Hypothalamus (tissue), 51 donors: ENCODE measurements around the gene IFNAR1.
"Not testable (repeated sequence)": the region's sequence is repeated elsewhere in the genome, so short reads cannot be mapped to it uniquely, and the experiment has no call there.

ENCODE experiments used
- DNase-seq, 51 donors: peaks; one replicate each; lab custom pipeline; 2025; lab: John Stamatoyannopoulos, UW

IFNAR1 gene

DNA sequence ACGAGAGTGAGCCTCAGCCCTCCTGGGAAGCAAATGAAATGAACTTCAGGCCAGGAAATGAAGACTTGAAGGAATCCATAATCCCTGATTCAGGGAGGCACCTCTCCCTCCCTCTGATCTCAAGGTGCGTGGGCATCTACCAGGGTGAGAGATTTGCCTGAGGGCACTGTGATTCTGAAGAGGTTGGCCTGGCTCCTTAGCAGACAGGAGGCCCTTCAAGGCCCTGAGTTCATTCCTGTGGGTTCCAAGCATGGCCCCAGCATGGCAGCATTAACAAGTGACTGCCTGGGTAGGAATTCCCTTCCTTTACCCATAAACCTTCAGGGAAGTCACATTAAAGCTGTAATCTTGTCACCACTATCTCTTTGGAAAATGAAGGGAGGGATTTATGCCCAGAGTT lies 48.7 kb downstream of the IFNAR1 start:
- no peak for DNase-seq

- DNase-seq, result no peak
Measured at GRCh38 chr21:33374080-33374449, 49.3 kb downstream of the IFNAR1 start.

DNA sequence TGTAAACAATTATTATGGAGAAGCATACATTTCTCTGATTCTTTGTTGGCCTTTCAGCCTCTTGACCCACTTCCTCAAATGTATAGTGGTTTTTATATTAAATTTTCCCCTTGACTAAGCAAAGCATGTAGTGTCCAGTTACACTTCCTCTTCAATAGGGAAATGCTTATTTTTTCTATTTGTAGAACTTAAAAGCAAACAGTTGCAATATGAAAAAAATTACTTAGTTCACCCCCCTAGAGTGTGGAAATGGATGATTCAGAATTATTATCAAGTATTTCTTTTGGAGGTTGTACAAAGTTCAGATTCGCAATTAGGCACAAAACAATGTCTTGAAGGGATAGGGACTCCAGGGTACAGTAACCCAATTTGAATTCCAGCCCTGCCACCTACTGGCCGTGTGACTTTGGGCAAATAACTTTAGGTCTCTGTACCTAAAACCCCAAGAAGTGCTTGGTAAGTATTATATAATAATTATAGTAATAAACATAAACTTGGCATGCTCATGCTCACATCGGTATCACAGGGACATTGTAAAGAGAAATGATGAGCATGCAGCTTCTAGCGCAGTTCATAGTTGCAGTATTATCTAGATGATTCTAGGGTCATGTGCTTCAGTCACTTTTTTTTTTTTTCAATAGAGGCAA lies 49.8 kb downstream of the IFNAR1 start:
- DNase-seq, result peak in 9 of 51 donors; percentile 2 to 46 (median 18)

- no peak for DNase-seq
Measured at GRCh38 chr21:33375101-33375644, 50.4 kb downstream of the IFNAR1 start.

DNA sequence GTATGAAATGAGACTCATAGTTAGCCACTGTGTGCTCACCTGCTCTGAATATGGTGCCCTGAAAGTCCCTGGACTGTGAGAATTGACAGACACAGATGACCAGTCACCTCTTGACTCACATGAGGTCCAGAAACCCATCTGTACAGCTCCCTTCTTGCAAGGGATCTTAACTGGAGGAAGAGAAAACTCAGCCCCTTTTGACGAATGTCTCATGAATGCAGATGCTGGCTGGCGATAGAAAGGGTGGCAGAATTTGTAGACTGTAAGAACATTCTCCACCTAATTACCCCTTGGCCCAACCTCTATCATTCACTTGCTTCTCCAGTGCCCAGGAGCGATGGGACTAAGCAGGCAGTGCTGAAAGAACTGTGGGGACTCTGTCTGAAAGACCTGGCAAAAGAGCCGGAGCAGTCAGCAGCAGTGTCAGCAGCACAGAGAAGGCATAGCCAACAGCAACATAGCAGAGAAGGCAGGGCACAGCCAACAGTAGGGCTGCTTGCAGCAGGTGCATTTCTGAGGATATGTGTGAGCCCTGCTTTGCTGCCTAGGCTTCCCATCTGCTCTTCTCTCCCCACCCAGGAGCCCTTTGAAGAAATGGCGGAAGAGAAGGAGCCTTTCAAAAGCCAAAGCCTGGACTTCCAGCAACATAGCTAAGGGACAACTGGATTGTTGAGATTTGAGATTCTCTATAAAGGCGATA lies 52.6 kb downstream of the IFNAR1 start:
- DNase-seq, result peak in 6 of 51 donors; percentile 6 to 17 (median 12)

- no peak for DNase-seq
Measured at GRCh38 chr21:33378081-33378480, 53.3 kb downstream of the IFNAR1 start.

DNA sequence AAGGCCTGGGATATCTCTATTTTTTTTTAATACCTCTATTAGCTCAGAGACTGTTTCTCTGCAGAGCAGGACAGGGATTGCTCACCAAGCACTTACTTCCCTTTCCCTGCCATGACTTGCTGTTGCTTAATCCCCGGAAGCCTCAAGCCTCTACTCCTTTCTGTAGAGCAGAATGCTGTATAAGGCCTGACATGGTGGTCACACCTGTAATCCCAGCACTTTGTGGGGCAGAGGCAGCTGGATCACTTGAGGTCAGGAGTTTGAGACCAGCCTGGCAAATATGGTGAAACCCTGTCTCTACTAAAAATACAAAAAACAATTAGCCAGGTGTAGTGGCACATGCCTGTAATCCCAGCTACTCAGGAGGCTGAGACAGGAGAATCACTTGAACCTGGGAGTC lies 55.2 kb downstream of the IFNAR1 start:
- peak in 2 of 51 donors; percentile 8 to 11 for DNase-seq

DNA sequence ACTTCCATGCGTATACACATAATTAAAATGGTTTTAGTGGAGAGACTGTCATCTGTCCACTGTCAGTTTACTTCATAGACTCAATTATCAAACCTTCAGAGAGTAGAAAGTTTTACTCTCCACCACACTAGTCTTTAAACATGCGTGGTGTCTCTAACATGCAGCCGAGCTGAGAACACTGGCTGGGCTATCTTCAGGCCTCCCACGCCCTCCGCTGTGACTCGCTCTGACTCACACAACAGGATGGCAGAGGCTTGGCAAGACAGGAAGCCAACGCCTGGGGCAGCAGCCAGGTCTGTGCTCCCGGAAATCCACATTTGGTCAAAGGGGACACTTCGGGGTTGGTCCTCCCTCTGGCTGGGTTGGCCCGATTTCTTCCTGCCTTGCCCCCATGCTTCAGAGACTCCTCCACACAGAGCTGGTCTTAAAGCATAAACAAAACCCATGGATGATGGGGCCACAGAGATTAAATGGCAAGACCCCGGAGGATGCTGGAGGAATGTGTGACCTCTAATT lies 55.8 kb downstream of the IFNAR1 start:
- peak in 39 of 51 donors; percentile 8 to 88 (median 57) for DNase-seq

DNA sequence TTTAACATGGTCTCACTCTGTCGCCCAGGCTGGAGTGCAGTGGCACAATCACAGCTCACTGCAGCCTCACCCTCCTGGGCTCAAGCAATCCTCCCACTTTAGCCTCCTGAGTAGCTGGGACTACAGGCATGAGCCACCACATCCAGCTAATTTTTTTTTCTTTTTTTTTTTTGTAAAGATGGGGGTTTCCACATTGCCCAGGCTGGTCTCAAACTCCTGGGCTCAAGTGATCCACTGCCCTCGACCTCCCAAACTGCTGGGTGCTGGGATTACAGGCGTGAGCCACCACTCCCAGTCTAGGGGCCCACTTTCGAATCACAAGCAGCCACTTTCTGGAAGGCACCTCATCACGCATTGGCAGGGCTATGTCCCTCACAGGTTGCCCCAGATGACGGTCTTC lies 56.6 kb downstream of the IFNAR1 start:
- not testable (repeated sequence) for DNase-seq

- DNase-seq, result peak in 8 of 51 donors; percentile 7 to 18 (median 10)
Measured at GRCh38 chr21:33383056-33383888, 58.5 kb downstream of the IFNAR1 start.

DNA sequence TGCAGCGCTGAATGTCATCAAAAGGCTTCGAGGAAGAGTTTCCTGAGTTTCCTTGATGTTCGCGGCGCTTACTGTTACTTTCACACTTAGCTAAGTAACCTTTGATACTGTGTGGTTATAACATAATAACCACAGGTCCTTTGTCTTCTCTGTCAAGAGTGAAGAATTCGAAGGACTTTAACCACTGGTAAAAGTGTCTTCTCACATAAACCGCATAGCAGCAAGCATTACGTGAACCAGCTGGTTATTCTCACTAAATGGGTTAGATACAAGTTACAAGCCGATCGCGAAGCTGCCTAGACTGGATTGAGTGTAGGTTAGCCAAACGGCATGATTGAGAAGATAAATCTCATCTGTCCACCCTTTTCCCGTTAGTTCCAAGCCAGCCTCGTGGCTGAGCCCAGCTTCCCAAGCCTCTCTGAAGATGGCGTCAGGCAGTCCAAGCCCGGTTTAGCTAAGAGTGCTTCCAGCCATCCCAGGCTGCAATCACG lies 60.1 kb downstream of the IFNAR1 start:
- DNase-seq, result no peak

GRCh38 chr21:33386222-33386784 lies 61.5 kb downstream of the IFNAR1 start:
- DNase-seq, result no peak

GRCh38 chr21:33387294-33387693 lies 62.5 kb downstream of the IFNAR1 start:
- no peak for DNase-seq

- DNase-seq, result no peak
Measured at GRCh38 chr21:33388188-33388587, 63.4 kb downstream of the IFNAR1 start.

DNA sequence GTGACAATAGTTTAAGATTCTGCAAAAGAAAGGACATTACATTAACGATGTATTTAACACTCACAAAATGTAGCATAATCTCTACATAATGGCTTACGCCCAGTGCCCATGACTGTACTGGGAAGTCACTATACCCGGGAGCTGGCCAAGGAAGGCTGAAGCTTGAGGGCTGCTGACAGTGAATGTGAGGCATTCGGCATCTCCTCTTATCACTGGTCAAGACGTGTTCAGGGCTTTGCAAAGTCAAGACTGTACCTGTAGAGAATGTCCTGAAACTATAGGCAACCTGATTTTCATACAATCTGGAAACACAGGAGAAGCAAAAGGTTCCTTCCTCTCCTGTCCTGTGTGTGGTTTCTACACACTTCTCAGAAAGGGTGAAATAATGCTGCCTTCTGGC lies 65.7 kb downstream of the IFNAR1 start:
- DNase-seq, result no peak

DNA sequence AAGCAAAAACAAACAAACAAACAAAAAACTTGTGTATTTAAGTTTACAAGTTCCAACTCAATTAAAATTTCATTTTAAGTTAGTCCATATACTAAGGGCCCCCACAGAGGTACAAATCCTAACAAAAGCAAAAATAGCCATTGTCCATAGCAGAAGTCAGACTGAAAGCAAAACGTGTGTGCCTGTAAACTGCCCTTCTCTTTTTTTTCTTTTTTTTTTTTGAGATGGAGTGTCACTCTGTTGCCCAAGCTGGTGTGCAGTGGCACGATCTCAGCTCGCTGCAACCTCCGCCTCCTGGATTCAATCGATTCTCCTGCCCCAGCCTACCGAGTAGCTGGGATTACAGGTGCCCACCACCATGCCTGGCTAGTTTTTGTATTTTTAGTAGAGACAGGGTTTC lies 66.9 kb downstream of the IFNAR1 start:
- DNase-seq, result no peak

DNA sequence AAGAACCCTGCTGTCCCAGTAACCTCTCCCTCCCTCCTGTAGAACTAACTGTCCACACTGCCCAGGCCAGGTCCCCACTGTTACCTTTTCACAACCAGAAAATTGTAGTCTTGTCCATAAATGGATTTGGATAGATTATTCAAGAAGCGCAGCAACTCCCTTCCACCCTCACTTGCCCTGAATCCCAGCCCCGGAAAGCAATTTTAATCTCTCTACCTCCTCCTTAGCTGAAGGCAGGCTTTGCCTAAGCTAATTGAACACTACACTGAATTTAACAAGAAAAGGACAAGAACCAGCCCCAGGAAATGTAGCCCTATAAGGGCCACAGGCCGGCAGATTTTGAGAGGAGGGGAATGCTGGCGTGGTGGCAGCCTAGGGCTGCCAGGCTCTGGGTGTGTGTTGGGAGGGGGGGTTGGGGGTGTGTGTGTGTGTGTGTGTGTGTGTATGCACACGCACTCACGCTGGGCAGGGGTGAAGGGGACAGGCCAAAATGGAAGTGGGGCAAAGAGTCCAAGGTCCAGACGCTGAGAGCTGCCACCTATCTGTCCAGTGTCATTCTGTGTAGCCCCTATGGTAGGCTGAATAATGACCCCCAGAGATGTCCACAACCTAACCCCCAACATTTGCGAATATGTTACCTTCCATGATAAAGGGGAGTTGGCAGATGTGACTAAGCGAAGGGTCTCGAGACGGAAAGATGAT lies 67.7 kb downstream of the IFNAR1 start:
- no peak for DNase-seq

GRCh38 chr21:33393348-33393747 lies 68.6 kb downstream of the IFNAR1 start:
- no peak for DNase-seq

- DNase-seq, result peak in 8 of 51 donors; percentile 4 to 42 (median 14)
Measured at GRCh38 chr21:33394260-33394659, 69.5 kb downstream of the IFNAR1 start.

- no peak for DNase-seq
Measured at GRCh38 chr21:33395891-33396331, 71.1 kb downstream of the IFNAR1 start.
